Measurements from ENCODE around the gene CLEC18A. TPM values are rescaled to one million over a fixed set of nuclear protein-coding genes. Genes with fewer than 3 reads are reported as not detected.

CLEC18A gene
- total RNA-seq, 1 donor from 2014 or later = 0.28 TPM

GRCh38 chr16:69934044-69934443, 17.1 kb upstream of the CLEC18A start:
- peaks cover 29% of the 10 kb centered on the region for H3K36me3 Mint-ChIP-seq (ENCODE audit: low read depth, unreplicated experiment)
- no peaks in the 10 kb centered on the region for H3K4me1 Mint-ChIP-seq (ENCODE audit: unreplicated experiment)
- peaks cover 9% of the 10 kb centered on the region for H3K27me3 Mint-ChIP-seq (ENCODE audit: unreplicated experiment)
- no peak for DNase-seq (ENCODE audit: low spot score)
- no peaks in the 10 kb centered on the region for H3K9me3 Mint-ChIP-seq (ENCODE audit: unreplicated experiment)
- no peak overlapping the region for H3K27ac Mint-ChIP-seq (ENCODE audit: unreplicated experiment)
- H3K4me3 Mint-ChIP-seq (ENCODE audit: unreplicated experiment) = no peak overlapping the region
- TF ChIP-seq, protein P1, sequence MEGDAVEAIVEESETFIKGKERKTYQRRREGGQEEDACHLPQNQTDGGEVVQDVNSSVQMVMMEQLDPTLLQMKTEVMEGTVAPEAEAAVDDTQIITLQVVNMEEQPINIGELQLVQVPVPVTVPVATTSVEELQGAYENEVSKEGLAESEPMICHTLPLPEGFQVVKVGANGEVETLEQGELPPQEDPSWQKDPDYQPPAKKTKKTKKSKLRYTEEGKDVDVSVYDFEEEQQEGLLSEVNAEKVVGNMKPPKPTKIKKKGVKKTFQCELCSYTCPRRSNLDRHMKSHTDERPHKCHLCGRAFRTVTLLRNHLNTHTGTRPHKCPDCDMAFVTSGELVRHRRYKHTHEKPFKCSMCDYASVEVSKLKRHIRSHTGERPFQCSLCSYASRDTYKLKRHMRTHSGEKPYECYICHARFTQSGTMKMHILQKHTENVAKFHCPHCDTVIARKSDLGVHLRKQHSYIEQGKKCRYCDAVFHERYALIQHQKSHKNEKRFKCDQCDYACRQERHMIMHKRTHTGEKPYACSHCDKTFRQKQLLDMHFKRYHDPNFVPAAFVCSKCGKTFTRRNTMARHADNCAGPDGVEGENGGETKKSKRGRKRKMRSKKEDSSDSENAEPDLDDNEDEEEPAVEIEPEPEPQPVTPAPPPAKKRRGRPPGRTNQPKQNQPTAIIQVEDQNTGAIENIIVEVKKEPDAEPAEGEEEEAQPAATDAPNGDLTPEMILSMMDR (IDR thresholded peaks at IDR 0.05; ENCODE audit: unreplicated experiment) = no peak

DNA sequence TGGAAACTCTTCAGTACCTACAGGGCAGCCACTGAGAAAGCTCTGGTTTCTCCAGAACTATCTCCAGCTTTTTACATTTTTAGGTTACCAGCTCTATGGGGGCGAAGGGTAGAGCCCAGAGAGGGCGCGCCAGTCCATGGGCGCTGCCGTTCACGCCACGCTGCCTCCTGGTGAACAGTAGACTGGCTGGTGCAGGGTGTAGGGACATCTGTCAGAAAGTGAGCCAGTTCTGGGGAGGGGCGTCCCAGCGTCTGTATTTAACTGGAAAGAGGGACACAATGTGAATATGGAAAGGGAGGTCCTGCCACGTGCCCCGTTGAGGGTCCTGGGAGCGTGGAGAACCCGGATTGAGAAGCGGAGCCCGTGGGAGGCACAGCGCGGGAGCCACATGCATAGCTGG, 16.4 kb upstream of the CLEC18A start:
- H3K27me3 Mint-ChIP-seq (ENCODE audit: unreplicated experiment) = peaks cover 11% of the 10 kb centered on the region
- H3K36me3 Mint-ChIP-seq (ENCODE audit: low read depth, unreplicated experiment) = peaks cover 29% of the 10 kb centered on the region
- no peak overlapping the region for H3K27ac Mint-ChIP-seq (ENCODE audit: unreplicated experiment)
- no peaks in the 10 kb centered on the region for H3K4me1 Mint-ChIP-seq (ENCODE audit: unreplicated experiment)
- DNase-seq (ENCODE audit: low spot score) = no peak
- TF ChIP-seq, protein P1 (IDR thresholded peaks at IDR 0.05; ENCODE audit: unreplicated experiment) = no peak
- no peak overlapping the region for H3K4me3 Mint-ChIP-seq (ENCODE audit: unreplicated experiment)
- no peaks in the 10 kb centered on the region for H3K9me3 Mint-ChIP-seq (ENCODE audit: unreplicated experiment)

DNA sequence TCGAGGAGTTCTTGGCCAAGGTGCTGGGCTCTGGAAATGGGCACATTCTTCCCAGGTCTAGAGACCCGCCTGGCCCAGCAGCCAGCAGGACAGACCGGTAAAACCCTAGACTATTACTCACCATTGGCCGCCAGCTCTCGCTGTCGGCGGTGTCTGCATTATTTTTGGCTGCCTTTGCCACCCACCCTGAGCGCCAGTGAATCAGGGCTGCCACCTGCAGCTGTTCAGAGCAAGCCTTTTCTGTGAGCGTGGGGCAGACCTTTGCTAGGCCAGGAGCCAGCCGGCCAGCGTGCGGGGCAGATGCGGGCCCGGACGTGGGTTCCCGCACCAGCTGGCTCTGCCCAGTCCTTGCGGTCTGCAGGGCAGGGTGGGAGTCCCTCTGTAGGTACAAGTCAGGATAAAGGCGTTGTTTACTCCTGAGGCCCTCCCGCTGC, 15.8 kb upstream of the CLEC18A start:
- Mint-ChIP-seq H3K36me3 (ENCODE audit: low read depth, unreplicated experiment) (peaks cover 29% of the 10 kb centered on the region), H3K9me3 (ENCODE audit: unreplicated experiment) (no peaks in the 10 kb centered on the region)

DNA sequence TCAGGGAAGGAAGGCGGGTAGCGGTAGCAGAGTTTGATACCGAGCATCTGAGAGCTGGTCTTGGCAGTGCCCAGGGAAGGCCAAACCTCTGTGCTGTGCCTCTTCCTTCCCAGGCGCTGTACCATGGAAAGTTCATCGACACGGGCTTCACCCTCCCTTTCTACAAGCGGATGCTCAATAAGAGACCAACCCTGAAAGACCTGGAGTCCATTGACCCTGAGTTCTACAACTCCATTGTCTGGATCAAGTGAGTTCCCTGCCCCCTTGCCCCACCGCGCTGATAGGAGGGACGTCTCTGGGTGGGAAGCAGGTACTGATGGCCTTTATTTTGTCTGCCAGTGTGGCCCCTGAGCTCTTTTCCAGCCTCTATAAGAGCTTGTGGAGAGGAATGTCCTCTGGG, 15.4 kb upstream of the CLEC18A start:
- Mint-ChIP-seq H3K9me3 (ENCODE audit: unreplicated experiment) (no peaks in the 10 kb centered on the region), H3K27ac (ENCODE audit: unreplicated experiment) (no peak overlapping the region), H3K4me3 (ENCODE audit: unreplicated experiment) (no peak overlapping the region), H3K4me1 (ENCODE audit: unreplicated experiment) (no peaks in the 10 kb centered on the region), H3K36me3 (ENCODE audit: low read depth, unreplicated experiment) (peaks cover 29% of the 10 kb centered on the region), H3K27me3 (ENCODE audit: unreplicated experiment) (peaks cover 11% of the 10 kb centered on the region)
- no peak for DNase-seq (ENCODE audit: low spot score)
- TF ChIP-seq, protein P1 (IDR thresholded peaks at IDR 0.05; ENCODE audit: unreplicated experiment) = no peak

More for the DNA sequence above, 15.8 kb upstream of the CLEC18A start:
- Mint-ChIP-seq H3K4me1 (ENCODE audit: unreplicated experiment) (no peaks in the 10 kb centered on the region), H3K4me3 (ENCODE audit: unreplicated experiment) (no peak overlapping the region), H3K27ac (ENCODE audit: unreplicated experiment) (no peak overlapping the region), H3K27me3 (ENCODE audit: unreplicated experiment) (peaks cover 11% of the 10 kb centered on the region)
- DNase-seq (ENCODE audit: low spot score) = no peak
- TF ChIP-seq, protein P1 (IDR thresholded peaks at IDR 0.05; ENCODE audit: unreplicated experiment) = no peak

GRCh38 chr16:69936252-69936651, 14.9 kb upstream of the CLEC18A start:
- Mint-ChIP-seq H3K27me3 (ENCODE audit: unreplicated experiment) (peaks cover 9% of the 10 kb centered on the region), H3K4me3 (ENCODE audit: unreplicated experiment) (no peak overlapping the region), H3K27ac (ENCODE audit: unreplicated experiment) (no peak overlapping the region), H3K36me3 (ENCODE audit: low read depth, unreplicated experiment) (peaks cover 29% of the 10 kb centered on the region), H3K9me3 (ENCODE audit: unreplicated experiment) (no peaks in the 10 kb centered on the region), H3K4me1 (ENCODE audit: unreplicated experiment) (no peaks in the 10 kb centered on the region)
- TF ChIP-seq, protein P1 (IDR thresholded peaks at IDR 0.05; ENCODE audit: unreplicated experiment) = no peak
- no peak for DNase-seq (ENCODE audit: low spot score)

Measured in endothelial cell (in vitro differentiated cells).